ENCODE measurements around the gene NR2C2AP.

- TF ChIP-seq CTCF (IDR thresholded peaks at IDR 0.05) (no peak), POLR2AphosphoS5 (IDR thresholded peaks at IDR 0.05; ENCODE audit: low read depth, low read length) (no peak), TCF7L2 (IDR thresholded peaks at IDR 0.05; ENCODE audit: low read depth, low read length) (no peak)
These were observed 2.5 kb upstream of the NR2C2AP start for GRCh38 chr19:19205416-19206410.
